GM21360 (cell line): ENCODE measurements around the gene HTT.
A peak's percentile ranks its signal among the peaks of the same experiment; 100 is the strongest.

Source experiments
- ATAC-seq: cut with Tn5 transposase; IDR thresholded peaks from one replicate; pipeline ENCODE4 v1.9.1; 2021; ENCODE audit warnings: mild to moderate bottlenecking, moderate library complexity; ENCODE audit not compliant: unreplicated experiment

HTT gene

DNA sequence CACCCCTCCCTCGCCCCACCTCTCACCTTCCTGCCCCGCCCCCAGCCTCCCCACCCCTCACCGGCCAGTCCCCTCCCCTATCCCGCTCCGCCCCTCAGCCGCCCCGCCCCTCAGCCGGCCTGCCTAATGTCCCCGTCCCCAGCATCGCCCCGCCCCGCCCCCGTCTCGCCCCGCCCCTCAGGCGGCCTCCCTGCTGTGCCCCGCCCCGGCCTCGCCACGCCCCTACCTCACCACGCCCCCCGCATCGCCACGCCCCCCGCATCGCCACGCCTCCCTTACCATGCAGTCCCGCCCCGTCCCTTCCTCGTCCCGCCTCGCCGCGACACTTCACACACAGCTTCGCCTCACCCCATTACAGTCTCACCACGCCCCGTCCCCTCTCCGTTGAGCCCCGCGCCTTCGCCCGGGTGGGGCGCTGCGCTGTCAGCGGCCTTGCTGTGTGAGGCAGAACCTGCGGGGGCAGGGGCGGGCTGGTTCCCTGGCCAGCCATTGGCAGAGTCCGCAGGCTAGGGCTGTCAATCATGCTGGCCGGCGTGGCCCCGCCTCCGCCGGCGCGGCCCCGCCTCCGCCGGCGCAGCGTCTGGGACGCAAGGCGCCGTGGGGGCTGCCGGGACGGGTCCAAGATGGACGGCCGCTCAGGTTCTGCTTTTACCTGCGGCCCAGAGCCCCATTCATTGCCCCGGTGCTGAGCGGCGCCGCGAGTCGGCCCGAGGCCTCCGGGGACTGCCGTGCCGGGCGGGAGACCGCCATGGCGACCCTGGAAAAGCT, at the start of gene HTT, which contains the start of gene HTT-AS:
HTT (plus strand) TSS at position 604 of the 768 bp plus-strand sequence; CDS start at position 749, 145 bp downstream.
HTT-AS (minus strand) TSS at position 461 of the 768 bp plus-strand sequence.
- ATAC-seq = peak; percentile 72

GRCh38 chr4:3025881-3026280, 48.6 kb upstream of the HTT start:
- no peak for ATAC-seq

- no peak for ATAC-seq
These were observed 47.9 kb upstream of the HTT start for GRCh38 chr4:3026540-3026939.

GRCh38 chr4:3029464-3029863, 45.0 kb upstream of the HTT start:
- ATAC-seq = no peak

DNA sequence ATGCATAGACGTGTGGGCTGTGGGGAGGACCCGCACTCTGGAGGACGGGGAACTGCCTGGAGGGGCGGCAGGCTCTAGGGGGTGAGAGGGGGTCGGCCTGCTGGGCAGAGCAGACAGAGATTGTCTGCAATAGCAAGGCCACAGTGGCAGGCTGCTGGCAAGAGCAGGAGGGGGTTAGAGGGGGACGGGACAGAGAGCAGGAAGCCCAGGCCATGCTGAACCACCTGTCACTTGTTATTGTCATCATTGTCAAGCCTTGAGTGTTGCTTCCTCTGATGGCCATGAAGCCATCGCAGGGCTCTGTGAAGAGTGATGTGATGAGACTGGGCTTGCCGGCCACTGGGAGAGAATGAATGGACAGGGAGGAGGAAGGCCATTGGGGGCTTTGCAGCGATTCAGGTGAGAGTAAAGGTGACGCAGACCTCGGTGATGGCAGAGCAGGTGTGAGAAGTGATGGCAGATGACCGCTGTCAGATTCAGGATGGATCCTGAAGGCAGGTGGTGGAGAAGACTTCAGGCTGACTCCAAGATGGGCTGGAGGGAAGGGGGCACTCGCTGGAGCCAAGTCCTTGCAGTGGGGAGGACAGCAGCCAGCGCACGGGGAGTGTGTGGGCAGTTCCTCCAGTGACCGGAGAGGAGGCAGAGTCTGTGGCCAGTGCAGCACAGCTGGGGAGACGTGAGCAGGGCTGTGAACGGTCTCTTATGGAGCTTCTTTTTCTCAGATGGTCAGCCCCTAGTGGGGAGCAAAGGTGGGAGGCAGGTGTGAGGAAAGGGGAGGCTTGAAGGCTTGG, 43.7 kb upstream of the HTT start:
- ATAC-seq = no peak

- ATAC-seq = no peak
These were observed 43.0 kb upstream of the HTT start for GRCh38 chr4:3031357-3032082.

GRCh38 chr4:3034231-3034630, 40.2 kb upstream of the HTT start:
- no peak for ATAC-seq

GRCh38 chr4:3035249-3035648, 39.2 kb upstream of the HTT start:
- ATAC-seq = no peak

DNA sequence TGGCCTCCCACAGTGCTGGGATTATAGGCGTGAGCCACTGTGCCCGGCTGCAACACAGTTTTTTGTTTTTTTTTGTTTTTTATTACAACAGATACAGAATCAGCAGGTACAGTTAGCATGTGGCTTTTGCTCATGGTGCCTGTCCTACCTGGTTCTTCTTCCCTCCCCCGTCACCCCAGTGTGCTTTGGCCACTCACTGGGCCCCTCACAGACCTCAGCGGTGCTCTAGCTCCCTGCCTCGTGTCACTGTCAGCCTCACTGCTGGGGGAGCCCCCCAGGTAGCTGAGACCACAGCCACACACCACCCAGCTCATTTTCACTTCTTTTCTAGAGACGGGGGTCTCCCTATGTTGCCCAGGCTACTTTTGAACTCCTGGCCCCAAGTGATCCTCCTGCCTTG, 38.8 kb upstream of the HTT start:
- no peak for ATAC-seq

DNA sequence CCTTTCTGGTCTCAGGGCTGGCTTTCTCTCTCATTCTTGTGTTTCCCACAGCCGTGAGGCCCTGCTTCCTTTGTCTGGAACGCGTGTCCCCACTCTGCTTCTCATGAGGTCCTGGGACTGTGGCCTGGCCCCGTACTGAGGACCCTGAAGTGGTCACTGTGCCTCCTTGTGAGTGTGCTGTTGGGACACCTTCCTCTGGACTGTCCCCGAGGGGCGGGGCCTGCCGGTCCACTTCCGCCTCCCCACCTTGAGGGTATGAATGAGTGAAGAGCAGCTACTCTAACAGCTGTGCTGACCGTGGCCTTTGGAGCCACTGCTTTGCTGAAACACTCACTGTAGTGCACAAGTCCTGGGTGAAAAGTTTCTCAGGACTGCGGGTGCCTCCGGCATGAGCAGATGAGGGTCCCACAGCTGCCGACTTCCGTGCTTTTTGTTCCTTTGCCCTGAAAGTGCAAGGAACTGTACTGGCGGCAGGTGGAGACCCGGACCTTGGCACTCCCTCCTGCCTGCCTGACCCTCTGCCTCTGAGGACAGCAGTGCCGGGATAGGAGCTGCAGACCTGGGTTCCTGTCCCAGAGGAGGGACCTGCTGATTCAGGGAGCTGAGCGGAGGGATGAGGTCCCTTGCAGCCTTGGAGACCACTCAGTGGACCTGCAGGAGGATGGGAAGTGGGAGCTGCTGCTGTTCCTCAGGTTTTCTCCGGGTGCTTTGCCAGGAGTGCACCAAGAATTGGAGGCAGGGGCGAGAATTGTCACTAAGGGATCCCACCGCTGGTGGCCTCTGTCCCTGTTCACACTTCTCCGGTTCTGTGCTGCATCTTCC, 38.1 kb upstream of the HTT start:
- ATAC-seq = no peak

DNA sequence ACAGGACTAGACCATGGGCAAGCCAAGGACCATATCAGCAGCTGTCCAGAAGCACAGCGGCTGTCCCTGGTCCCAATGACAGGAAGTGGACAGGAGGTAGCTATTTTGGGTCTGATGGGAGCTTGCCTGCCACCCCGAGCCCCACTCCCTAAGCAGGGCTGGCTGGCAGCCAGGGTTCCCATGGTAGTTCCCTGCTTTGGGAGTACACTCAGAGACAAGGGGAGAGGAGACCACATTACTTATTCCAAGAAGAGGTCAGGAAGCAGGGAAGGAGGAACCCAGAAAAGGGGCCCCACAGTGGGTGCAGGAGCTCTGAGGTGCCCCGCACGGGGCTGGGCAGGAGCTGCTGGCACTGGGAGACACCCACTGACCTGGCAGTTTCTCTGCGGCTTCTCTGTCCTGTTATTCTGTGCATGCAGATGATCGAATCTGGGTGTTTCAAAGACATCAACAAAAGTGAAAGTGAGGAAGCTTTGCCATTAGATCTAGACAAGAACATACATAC, 36.5 kb upstream of the HTT start:
- no peak for ATAC-seq

DNA sequence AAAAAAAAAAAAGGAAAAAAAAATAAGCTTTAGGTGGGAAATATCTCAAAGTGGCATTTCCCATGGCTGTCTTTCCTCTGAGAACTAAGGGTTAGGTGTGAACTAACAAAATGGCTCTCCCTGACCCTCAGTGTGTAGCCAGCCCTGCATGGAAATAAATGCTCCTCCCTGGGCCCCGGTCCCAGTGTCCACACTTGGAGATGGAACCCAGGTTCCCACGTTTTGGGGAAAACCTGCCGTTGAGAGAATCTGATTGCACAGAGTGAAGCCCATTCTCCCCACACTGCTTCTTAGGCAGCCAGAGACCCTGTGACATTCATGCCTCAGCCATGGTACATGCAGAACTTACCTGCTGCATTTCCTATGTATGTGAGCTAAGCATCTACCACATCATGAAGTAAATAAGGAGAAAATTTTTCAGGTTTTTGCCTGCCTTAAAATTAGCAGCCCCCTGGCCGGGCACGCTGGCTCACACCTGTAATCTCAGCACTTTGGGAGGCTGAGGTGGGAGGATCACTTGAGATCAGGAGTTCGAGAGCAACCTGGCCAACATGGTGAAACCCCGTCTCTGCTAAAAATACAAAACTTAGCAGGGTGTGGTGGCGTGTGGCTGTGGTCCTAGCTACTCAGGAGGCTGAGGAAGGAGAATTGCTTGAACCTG, 34.6 kb upstream of the HTT start:
- ATAC-seq = no peak

DNA sequence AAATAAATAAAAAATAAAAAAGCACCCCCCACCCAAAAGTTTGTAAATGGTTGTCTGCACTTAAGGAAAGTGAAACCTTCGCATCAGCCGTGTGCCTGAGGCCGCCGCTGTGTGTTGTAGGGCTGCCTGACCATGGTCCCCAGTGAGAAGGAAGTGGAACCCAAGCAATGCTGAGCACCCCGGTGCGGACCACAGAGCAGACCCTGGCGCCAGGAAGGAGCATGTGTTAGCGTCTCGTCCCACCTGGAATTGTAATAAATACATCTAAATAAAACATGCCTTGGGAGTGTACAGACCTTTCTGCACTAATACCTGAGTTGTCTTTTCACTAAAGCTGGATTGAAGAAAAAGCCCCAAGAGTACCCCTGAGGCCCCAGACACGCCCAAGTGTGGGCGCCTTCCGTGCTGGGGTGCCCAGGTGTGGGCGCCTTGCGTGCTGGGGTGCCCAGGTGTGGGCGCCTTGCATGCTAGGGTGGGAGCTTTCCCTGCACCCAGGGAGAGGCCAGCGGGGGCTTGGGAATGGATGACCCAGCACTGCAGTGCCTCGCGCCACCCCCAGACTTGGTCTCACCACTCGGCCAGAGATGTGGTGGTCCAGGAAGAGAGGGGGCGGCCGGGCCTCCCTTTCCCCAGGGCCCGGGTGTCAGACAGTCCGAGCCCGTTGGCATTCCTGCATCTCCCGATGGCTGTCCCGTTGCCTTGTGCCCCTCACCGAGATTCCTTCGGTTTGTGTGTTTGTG, 33.9 kb upstream of the HTT start:
- no peak for ATAC-seq

DNA sequence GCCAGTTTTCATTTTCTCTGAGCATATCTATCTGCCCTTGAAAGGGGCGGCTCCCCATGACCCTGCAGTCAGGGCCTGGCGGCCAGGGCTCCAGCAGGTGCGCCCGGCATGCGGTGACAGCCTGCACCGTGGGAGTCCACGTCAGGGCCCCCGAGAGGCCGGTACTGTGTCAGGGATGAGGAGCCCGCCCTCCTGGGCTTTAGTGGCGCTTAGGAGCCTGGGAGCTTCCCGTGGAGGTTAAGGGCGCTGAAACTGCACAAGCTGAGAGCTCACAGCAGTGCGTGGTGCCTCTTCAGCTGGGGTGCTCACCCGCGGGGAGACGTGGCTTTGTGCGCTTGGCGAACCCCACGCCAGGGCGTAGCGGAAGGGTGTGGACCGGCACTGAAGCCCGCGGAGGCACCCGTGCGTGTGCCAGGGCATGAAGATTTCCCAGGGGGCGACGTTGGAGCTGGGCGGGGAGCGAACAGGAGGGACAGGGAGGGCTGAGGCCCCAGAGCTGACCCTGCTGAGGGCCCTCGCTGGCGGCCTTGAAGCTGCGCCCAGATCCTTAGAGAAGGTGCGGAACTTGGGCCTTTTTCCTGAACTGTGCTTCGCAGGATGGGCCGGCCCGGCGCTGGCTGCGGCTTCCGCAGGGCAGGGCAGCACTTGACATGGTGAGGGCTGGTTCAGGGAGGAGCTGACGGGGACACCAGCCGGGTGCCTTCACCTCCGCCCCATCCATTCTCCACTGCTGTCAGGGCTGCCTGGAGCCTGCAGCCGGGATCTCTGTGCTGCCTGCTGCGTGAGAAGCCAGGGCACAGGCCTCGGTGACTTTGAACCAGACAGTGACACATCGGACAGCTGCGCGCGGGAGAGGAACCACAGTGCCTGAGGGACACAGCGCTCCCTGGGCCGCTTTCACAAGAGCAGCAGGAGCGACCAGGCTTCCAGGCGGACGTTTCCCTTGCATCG, 33.0 kb upstream of the HTT start:
- ATAC-seq = no peak

DNA sequence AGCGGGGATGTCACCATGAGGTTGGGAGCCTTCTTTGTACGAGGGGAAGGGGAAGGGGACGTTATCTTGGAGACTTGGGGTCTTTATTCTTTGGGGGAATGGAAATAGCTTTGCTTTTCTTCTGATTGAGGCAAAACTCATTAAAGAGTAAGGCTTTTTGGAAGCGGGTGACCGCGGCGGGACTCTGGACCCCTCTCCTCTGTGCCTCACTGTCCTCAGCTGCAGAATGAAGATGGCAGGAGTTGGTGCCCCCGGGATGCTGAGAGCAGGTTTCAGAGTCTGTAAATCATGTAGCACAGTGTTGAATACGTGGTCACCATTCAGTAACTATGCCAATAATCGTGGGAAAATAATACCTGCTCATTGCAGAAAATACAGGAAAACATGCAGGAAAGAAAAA, 32.3 kb upstream of the HTT start:
- ATAC-seq = no peak

GRCh38 chr4:3043282-3044020, 31.0 kb upstream of the HTT start:
- no peak for ATAC-seq
